ENCODE results near the gene BTBD17.

GRCh38 chr17:74337834-74338500, 23.7 kb downstream of the BTBD17 start:
- TF ChIP-seq EP300 (IDR thresholded peaks at IDR 0.05; ENCODE audit: borderline replicate concordance in 1 of 2, low read depth in 1 of 2, low read length in 1 of 2) (no peak), CTCF (IDR thresholded peaks at IDR 0.05) (no peak), REST (IDR thresholded peaks at IDR 0.05; ENCODE audit: low read depth, low read length) (no peak), MXI1 (IDR thresholded peaks at IDR 0.05; ENCODE audit: low read depth, low read length) (no peak), POLR2AphosphoS5 (IDR thresholded peaks at IDR 0.05; ENCODE audit: low read depth, low read length) (no peak)
